Tibial nerve (tissue), 3 donors: ENCODE results near the gene GPC6.

Experiments used
- EP300 ChIP-seq, 2 donors: sonication (generic); formaldehyde crosslinking; IDR thresholded peaks; one replicate each; pipeline ENCODE4 v1.6.1; 2017; ENCODE audit warnings: antibody characterized with exemption in 2 of 2, mild to moderate bottlenecking in 1 of 2
- POLR2A ChIP-seq, 2 donors: fragments of 450-650 bp; IDR thresholded peaks; one replicate each; pipeline ENCODE4 v1.6.1; 2017; ENCODE audit warnings: antibody characterized with exemption in 2 of 2, mild to moderate bottlenecking in 2 of 2, moderate library complexity in 2 of 2

DNA sequence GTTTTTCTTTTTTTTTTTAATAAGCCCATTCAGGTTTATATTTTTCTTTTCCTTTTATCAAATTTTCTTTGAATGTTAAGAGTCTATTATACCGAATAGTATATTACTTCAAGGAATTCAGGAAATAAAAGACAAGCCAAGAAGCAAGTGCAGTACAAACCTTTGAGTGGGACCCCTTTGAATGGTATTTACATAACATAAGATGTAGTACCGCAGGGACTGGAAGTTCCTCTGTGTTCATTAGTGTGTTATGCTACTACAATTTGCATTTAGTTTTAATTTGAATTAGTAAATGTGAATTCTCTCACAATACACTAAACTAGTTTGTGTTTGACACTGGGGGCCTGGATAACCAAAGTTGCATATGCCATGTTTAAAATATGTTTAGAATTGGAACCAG is 913.4 kb downstream of the GPC6 start:
- TF ChIP-seq POLR2A (IDR thresholded peaks at IDR 0.05): no peak
- no peak for TF ChIP-seq EP300 (IDR thresholded peaks at IDR 0.05)
